Effector memory CD8-positive, alpha-beta T cell (primary cell): Measurements from ENCODE around the gene DDX43.
A peak's percentile ranks its signal among the peaks of the same experiment; 100 is the strongest.

ENCODE experiments used
- ATAC-seq: fragments of 150-1000 bp; cut with Tn5 transposase; replicated peaks from 2 replicates; pipeline ENCODE4 v1.10.0; 2021; ENCODE audit warnings: mild to moderate bottlenecking, moderate library complexity
- DNase-seq, 3 experiments: peaks; one replicate each; pipeline ENCODE4 v3.0.0; 2021
- H3K27ac Mint-ChIP-seq, 2 donors: one replicate each; pipeline ENCODE4 v1.8.0; 2022; ENCODE audit warnings: mild to moderate bottlenecking in 2 of 2, mixed read lengths in 2 of 2, moderate library complexity in 2 of 2
- H3K27me3 Mint-ChIP-seq, 2 donors: one replicate each; pipeline ENCODE4 v1.8.0; 2022; ENCODE audit warnings: mixed read lengths in 2 of 2
- H3K36me3 Mint-ChIP-seq: one replicate; pipeline ENCODE4 v1.8.0; 2022; ENCODE audit warnings: mild to moderate bottlenecking, moderate library complexity, mixed read lengths; ENCODE audit not compliant: insufficient read depth
- H3K4me1 Mint-ChIP-seq, 2 donors: one replicate each; pipeline ENCODE4 v1.8.0; 2022; ENCODE audit warnings: low read depth in 2 of 2, mixed read lengths in 2 of 2
- H3K4me3 Mint-ChIP-seq, 2 donors: one replicate each; pipeline ENCODE4 v1.8.0; 2022; ENCODE audit warnings: mild to moderate bottlenecking in 2 of 2, mixed read lengths in 2 of 2, moderate library complexity in 2 of 2
- H3K9me3 Mint-ChIP-seq, 2 donors: one replicate each; pipeline ENCODE4 v1.8.0; 2022; ENCODE audit warnings: mixed read lengths in 2 of 2

The DDX43 gene

DNA sequence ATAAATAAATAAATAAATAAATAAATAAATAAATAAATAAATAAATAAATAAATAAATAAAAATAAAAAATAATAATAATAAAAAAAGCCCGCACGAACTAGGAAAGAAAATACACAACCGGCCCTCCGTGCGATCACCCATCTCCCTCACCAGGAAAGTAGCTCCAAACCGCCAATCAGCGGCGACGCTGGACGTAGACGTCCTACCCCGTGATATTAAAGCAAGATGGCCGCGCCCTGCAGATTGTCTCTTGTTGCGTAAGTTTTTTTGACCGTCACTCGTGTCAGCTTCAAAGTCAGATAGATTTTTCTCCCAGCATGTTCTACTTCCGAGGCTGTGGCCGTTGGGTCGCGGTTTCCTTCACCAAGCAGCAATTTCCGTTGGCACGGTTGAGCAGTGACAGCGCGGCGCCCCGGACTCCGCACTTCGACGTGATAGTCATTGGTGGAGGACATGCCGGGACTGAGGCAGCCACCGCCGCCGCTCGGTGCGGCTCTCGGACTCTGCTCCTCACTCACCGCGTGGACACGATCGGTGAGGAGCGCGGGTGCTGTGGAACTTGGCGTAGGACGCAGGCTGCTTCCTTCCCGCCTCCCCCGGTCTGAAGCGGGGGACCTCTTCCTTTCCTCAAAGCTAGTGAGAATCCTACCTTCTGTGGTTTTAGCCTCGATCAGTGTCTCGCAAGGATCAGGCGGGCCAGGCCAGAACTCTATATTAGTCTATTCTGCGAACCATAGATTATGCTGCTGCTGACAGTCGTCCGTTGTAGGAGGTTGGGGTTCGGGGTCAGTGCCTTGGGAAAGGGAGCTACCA, 67.1 kb downstream of the DDX43 start, which contains the start of gene MTO1:
Gene MTO1, plus strand, starts transcription at position 201 of the 814 bp plus-strand sequence. Its CDS starts 118 bp downstream, at position 319.
- Mint-ChIP-seq H3K27ac (peak within 1 kb of the TSS; percentile 96 to 98), H3K9me3 (no peaks in the 10 kb centered on the region), H3K4me3 (peak within 1 kb of the TSS; percentile 88), H3K27me3 (no peaks in the 10 kb centered on the region), H3K4me1 (peaks cover 21 to 22% of the 10 kb centered on the region in 2 donors), H3K36me3 (peaks cover 44% of the 10 kb centered on the region)
- peak; percentile 89 for ATAC-seq
- peak; percentile 78 to 80 (median 78) for DNase-seq
